GM21360 (cell line): ENCODE data around the gene ZDHHC24.

ENCODE experiments used
- ATAC-seq: cut with Tn5 transposase; IDR thresholded peaks from one replicate; pipeline ENCODE4 v1.9.1; 2021; ENCODE audit warnings: mild to moderate bottlenecking, moderate library complexity; ENCODE audit not compliant: unreplicated experiment

Gene ZDHHC24

GRCh38 chr11:66475349-66476172 lies 70.3 kb downstream of the ZDHHC24 start:
- no peak for ATAC-seq

GRCh38 chr11:66473608-66474515 lies 72.0 kb downstream of the ZDHHC24 start:
- ATAC-seq, result no peak

- ATAC-seq, result no peak
These were observed 72.7 kb downstream of the ZDHHC24 start for GRCh38 chr11:66473167-66473566.

DNA sequence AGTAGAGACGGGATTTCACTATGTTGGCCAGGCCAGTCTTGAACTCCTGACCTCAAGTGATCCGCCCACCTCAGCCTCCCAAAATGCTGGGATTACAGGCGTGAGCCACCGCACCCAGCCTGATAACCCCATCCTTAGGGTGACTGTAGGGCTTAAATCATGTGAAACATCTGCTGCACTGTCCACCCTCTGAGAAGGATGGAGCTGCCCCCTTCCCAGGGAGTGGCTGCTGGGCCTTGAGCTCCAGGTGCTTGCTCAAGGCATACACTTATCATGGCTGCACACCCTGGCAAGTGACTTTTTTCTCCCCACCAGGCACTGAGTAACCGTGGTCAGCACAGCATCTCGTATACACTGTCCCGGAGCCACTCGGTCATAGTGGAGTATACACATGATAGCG lies 73.8 kb downstream of the ZDHHC24 start:
- no peak for ATAC-seq

DNA sequence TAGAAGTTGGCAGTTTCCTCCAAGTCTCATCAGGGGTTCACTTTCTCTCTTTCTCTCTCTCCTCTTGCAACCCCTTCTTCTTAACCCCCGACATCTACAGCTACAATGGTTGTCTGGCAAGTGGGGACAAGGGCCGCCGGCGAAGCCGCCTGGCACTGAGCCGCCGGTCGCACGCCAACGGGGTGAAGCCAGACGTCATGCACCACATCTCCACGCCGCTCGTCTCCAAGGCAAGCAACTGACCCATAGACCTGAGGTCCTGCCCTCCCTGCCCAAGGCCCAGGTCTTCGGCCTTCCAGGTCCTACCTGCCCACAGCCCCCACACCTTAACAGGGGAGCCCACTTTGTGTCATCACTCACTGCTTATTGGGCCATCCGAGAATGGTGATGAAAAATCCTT lies 74.7 kb downstream of the ZDHHC24 start:
- no peak for ATAC-seq
